Nephron (organoid): Measurements from ENCODE around the gene MRFAP1L1.

Source experiments
- H3K27ac Mint-ChIP-seq, 3 experiments: 2 replicates each; pipeline ENCODE4 v1.8.0; 2020; ENCODE audit warnings: mixed read lengths in 3 of 3, mild to moderate bottlenecking in 2 of 3, moderate library complexity in 1 of 3
- H3K27me3 Mint-ChIP-seq: 2 replicates; pipeline ENCODE4 v1.8.0; 2021; ENCODE audit warnings: low read depth, mild to moderate bottlenecking, moderate library complexity, mixed read lengths
- H3K36me3 Mint-ChIP-seq: 2 replicates; pipeline ENCODE4 v1.8.0; 2020; ENCODE audit warnings: low read depth, mixed read lengths
- H3K4me1 Mint-ChIP-seq: 2 replicates; pipeline ENCODE4 v1.8.0; 2020; ENCODE audit warnings: mixed read lengths
- H3K4me3 Mint-ChIP-seq, 3 experiments: 2 replicates each; pipeline ENCODE4 v1.8.0; 2020; ENCODE audit warnings: mild to moderate bottlenecking in 3 of 3, mixed read lengths in 3 of 3, moderate library complexity in 2 of 3
- H3K9me3 Mint-ChIP-seq: 2 replicates; pipeline ENCODE4 v1.8.0; 2020; ENCODE audit warnings: mixed read lengths
- TF ChIP-seq, protein P1 (sequence below), 3 experiments: fragments of 200-600 bp; sonication (generic); IDR thresholded peaks; one replicate each; pipeline ENCODE4 v1.5.0; 2021; ENCODE audit warnings: antibody characterized with exemption in 3 of 3; ENCODE audit not compliant: unreplicated experiment in 3 of 3

Gene MRFAP1L1

DNA sequence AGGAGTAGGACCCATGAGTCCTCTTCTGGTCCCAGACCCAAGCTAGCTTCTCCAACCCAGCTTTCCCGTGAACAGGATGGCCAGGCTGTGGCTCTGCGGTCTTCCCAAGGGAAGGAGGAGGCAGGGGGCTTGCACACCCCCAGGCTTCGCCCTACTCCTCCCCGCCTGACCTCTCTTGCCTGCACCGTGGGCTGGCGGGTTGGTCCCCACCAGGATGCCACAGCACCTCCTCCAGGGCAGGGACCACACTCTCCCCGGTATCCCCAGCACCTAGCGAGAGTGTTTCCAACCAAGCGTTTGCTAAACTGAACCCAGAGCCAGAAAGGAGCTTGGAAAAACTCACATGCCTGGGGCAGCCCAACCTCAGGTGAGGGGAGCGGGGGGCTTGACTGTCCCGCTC, 25.0 kb downstream of the MRFAP1L1 start:
- Mint-ChIP-seq H3K4me1 (peaks cover 5% of the 10 kb centered on the region), H3K27me3 (peaks cover 6% of the 10 kb centered on the region), H3K27ac (no peak overlapping the region), H3K36me3 (peaks cover 12% of the 10 kb centered on the region), H3K4me3 (no peak overlapping the region), H3K9me3 (no peaks in the 10 kb centered on the region)
- TF ChIP-seq, protein P1, sequence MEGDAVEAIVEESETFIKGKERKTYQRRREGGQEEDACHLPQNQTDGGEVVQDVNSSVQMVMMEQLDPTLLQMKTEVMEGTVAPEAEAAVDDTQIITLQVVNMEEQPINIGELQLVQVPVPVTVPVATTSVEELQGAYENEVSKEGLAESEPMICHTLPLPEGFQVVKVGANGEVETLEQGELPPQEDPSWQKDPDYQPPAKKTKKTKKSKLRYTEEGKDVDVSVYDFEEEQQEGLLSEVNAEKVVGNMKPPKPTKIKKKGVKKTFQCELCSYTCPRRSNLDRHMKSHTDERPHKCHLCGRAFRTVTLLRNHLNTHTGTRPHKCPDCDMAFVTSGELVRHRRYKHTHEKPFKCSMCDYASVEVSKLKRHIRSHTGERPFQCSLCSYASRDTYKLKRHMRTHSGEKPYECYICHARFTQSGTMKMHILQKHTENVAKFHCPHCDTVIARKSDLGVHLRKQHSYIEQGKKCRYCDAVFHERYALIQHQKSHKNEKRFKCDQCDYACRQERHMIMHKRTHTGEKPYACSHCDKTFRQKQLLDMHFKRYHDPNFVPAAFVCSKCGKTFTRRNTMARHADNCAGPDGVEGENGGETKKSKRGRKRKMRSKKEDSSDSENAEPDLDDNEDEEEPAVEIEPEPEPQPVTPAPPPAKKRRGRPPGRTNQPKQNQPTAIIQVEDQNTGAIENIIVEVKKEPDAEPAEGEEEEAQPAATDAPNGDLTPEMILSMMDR (IDR thresholded peaks at IDR 0.05; ENCODE audit: unreplicated experiment in 3 of 3): no peak

GRCh38 chr4:6682862-6683590, 26.6 kb downstream of the MRFAP1L1 start:
- Mint-ChIP-seq H3K27ac (no peak overlapping the region), H3K4me1 (no peaks in the 10 kb centered on the region), H3K27me3 (peaks cover 6% of the 10 kb centered on the region), H3K9me3 (no peaks in the 10 kb centered on the region), H3K4me3 (no peak overlapping the region), H3K36me3 (peaks cover 23% of the 10 kb centered on the region)
- TF ChIP-seq, protein P1 (IDR thresholded peaks at IDR 0.05; ENCODE audit: unreplicated experiment in 3 of 3): no peak

GRCh38 chr4:6681191-6681590, 28.5 kb downstream of the MRFAP1L1 start:
- H3K4me3 Mint-ChIP-seq: no peak overlapping the region
- peaks cover 4% of the 10 kb centered on the region for H3K27me3 Mint-ChIP-seq
- peaks cover 15% of the 10 kb centered on the region for H3K4me1 Mint-ChIP-seq
- peaks cover 39% of the 10 kb centered on the region for H3K36me3 Mint-ChIP-seq
- H3K27ac Mint-ChIP-seq: no peak overlapping the region
- TF ChIP-seq, protein P1 (IDR thresholded peaks at IDR 0.05; ENCODE audit: unreplicated experiment in 3 of 3): no peak
- H3K9me3 Mint-ChIP-seq: no peaks in the 10 kb centered on the region

DNA sequence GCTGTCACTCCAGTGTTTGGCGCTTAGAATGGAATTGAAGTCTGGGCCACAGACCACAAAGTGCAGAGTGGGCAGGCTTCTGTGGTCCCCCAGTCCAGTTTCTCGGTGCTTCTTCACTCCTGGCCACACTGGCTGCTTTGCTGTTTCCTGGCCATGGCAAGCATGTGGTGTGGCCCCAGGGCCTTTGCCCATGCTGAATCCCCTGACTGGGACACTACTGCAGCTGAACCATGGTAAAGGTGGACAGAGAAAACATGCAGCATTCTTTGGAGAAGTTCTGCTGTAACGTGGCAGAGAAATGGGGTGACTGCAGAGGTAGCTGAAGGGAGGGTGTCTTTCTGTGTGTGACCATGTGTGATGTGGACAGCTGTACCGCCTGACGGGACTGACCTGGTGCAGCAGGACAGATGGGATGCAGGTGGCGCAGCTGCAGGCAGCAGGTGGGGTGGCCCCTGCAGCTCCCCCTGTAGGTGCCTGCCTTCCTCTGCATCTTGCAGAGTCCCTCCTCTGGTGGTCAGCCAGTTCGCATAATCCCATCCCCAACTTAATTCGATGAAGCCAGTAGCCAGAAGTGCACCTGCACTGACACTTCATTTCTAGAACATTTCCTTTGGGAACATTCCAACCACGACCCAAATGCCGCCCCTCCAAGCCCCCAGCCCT, 29.2 kb downstream of the MRFAP1L1 start:
- H3K36me3 Mint-ChIP-seq: peaks cover 44% of the 10 kb centered on the region
- H3K27ac Mint-ChIP-seq: no peak overlapping the region
- TF ChIP-seq, protein P1 (IDR thresholded peaks at IDR 0.05; ENCODE audit: unreplicated experiment in 3 of 3): no peak
- H3K4me3 Mint-ChIP-seq: no peak overlapping the region
- H3K9me3 Mint-ChIP-seq: no peaks in the 10 kb centered on the region
- H3K4me1 Mint-ChIP-seq: peaks cover 22% of the 10 kb centered on the region
- no peaks in the 10 kb centered on the region for H3K27me3 Mint-ChIP-seq

- H3K27me3 Mint-ChIP-seq: no peaks in the 10 kb centered on the region
- H3K4me3 Mint-ChIP-seq: peak overlapping the region; percentile 93 to 98 (median 97)
- peak overlapping the region in 1 of 3 experiments; percentile 2 for H3K27ac Mint-ChIP-seq
- H3K36me3 Mint-ChIP-seq: peaks cover 50% of the 10 kb centered on the region
- peaks cover 40% of the 10 kb centered on the region for H3K4me1 Mint-ChIP-seq
- TF ChIP-seq, protein P1 (IDR thresholded peaks at IDR 0.05; ENCODE audit: unreplicated experiment in 3 of 3): no peak
- no peaks in the 10 kb centered on the region for H3K9me3 Mint-ChIP-seq
Observed at GRCh38 chr4:6676722-6677558, 32.7 kb downstream of the MRFAP1L1 start.
